Fibroblast of skin of right biceps (primary cell): Measurements from ENCODE around the gene NLRP9.

ENCODE experiments used
- DNase-seq: peaks from one replicate; pipeline ENCODE4 v3.0.0-alpha.2; 2013

Gene NLRP9

DNA sequence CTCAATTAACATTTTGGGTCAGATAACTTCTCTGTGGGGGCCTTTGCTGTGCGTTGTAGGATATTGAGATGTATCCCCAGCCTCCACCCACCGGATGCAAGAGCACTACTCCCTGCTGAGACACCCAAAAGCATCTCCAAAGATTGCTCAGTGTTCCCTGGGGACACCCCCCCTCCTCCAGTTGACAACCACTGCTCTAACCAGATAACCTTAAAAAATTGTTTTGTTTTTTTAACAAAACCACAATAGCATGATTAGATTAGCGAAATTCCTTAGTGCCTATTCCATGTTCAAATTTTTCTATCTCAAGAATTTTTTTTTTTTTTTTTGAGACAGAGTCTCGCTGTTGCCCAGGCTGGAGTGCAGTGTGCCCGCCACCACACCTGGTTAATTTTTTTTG, 65.8 kb downstream of the NLRP9 start:
- peak; percentile 60 for DNase-seq

DNA sequence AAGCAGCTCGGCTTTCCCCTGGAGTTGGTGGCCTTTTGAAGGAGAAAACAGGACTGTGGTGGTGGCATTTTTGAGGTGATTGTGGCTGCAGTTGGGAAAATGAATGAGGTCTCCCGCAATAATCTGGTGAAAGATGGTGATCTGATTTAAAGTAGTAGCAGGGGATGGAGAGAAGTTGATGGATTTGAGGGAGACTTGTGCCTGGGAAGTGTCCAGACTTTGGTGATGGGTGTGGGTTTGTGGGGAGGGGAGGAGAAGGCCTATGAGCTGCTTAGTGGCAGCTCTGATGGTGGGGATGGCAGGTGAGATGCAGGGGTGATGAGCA, 67.2 kb downstream of the NLRP9 start:
- DNase-seq, result no peak

- DNase-seq, result no peak
These were observed 67.7 kb downstream of the NLRP9 start for GRCh38 chr19:55670280-55671053.

GRCh38 chr19:55669418-55670279, 68.6 kb downstream of the NLRP9 start:
- no peak for DNase-seq

GRCh38 chr19:55668603-55669348, 69.4 kb downstream of the NLRP9 start:
- DNase-seq, result no peak

DNA sequence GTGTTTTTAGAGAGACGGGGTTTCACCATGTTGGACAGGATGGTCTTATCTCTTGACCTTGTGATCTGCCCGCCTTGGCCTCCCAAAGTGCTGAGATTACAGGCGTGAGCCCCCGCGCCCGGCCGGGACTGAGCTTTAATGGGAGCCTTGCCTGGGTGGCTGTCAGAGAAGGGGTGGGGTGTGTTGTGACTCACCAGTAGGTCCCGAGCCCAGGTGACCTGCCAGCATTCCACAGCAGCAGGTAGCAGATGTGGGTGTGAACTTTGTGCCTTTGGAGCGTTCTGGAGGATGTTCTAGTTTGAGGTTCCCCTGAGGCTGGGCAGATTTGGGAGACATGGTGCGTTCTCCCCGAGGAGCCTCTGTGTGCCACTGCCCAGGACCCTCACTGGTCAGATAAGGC, 70.2 kb downstream of the NLRP9 start:
- DNase-seq, result no peak

DNA sequence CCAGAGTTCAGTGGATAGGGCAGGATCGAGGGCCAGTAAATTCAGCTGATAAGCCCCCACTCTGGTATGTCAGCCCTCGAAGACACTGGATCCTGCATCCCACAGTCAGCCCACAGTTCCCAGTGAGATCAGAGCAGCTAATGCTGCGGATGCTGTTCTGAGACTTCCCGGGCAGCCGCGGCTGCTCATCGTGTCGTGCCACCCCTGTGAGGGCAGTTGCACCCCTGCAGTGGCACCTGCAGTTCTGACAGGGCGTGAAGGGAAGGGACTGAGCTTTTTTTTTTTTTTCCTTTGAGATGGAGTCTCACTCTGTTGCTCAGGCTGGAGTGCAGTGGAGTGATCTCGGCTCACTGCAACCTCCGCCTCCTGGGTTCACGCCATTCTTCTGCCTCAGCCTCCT, 70.7 kb downstream of the NLRP9 start:
- DNase-seq, result no peak

GRCh38 chr19:55667006-55667381, 71.2 kb downstream of the NLRP9 start:
- no peak for DNase-seq

- no peak for DNase-seq
These were observed 71.7 kb downstream of the NLRP9 start for GRCh38 chr19:55666343-55667005.

- DNase-seq, result no peak
These were observed 74.2 kb downstream of the NLRP9 start for GRCh38 chr19:55663846-55664536.

GRCh38 chr19:55661826-55662225, 76.4 kb downstream of the NLRP9 start:
- DNase-seq, result no peak

- DNase-seq, result no peak
These were observed 77.2 kb downstream of the NLRP9 start for GRCh38 chr19:55660991-55661390.

DNA sequence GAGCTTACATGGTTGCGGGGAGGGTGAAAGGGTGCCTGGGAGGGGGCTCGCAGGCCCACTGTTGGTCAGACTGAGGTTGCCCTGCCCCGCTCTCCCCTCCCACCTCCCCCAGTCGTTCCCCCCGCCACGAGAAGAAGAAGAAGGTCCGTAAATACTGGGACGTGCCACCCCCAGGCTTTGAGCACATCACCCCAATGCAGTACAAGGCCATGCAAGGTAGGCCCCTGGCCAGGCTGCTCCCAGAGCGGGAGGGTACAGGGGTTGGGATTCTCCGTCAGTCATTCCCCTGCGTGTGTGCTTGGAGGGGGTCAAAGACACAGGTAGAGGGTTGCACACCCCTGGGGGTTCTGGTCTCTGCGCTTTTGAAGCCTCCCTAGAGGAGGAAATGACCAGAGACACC, 77.8 kb downstream of the NLRP9 start:
- DNase-seq, result no peak

DNA sequence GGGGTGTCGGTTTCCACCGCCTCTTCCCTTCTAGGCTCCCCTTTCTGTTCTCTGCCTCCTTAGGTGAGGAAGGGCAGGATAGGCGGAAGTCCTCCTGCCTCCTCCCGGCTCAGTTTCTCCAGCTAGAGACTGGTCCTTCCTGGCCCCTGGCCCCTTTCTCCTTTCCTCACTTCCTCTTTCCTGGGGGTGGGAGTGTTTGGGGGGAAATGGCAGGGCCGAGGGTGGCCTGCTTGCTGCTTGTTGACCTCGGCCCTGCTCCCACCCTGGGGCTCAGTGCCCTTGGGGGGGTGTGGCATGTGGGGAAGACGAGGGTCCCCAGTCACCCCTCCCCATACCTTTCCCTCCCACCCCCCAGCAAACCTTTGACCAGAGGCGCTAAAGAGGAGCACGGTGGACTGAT, 78.4 kb downstream of the NLRP9 start:
- DNase-seq, result no peak

- no peak for DNase-seq
These were observed 79.2 kb downstream of the NLRP9 start for GRCh38 chr19:55658846-55659459.
